HG03108 (cell line): Measurements from ENCODE around the gene DISP3.
"Not testable (repeated sequence)": the region's sequence is repeated elsewhere in the genome, so short reads cannot be mapped to it uniquely, and the experiment has no call there.

Experiments used
- ATAC-seq: cut with Tn5 transposase; IDR thresholded peaks from one replicate; pipeline ENCODE4 v1.9.1; 2021; ENCODE audit warnings: moderate library complexity; ENCODE audit not compliant: unreplicated experiment

DISP3 gene

DNA sequence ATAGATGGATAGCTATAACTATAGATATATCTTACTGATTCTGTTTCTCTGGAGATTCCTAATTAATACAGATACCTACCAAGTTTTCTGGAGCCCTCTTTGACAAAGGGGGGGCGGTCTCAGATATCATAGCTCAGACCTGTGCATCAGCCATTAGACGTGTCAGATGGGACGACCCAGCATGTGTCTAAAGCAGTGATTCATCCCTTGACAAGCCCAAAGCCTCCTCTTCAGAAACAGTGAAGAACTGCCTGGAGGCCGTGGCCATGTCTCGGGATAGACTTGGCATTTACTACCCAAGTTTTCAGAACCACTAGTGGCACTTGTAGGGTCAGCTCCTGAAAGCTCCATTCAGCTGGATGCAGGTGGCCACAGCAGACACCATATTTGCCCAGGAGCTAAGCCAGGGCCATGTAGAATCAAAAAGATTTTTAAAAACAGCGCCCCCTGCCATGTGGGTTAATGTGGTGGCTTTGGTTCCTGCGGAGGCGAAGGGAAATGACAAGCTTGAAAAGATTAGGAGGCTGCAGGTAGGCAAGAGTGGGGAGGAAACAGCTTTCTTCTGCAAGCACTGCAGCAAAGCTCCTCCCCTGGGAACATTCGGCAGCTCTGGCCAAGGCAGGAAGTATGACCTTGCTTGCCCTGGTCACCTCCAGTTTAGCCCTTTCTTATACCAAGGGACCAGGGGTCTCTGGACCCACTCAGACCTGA is 93.1 kb downstream of the DISP3 start:
- no peak for ATAC-seq

DNA sequence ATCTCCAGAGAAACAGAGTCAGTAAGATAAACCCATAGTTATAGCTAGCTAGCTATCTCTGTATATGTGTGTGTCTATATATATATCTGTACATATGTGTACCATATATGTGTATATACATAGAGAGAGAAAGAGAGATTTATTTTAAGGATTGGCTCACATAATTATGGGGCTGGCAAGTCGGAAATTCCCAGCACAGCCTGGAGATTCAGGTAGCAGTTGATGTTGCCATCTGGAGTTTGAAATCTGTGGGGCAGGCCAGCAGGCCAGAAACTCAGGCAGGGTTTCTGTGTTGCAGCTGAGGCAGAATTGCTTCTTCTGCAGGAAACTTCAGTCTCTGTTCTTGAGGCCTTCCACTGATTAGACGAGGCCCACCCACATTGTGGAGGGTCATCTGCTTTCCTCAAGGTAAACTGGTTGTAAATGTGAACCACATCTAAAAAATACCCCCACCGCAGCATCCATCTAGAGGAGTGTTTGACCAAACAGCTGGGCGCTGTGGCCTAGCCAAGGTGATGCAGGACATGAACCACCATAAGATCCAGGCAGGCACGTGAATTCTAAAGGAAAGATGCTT is 94.2 kb downstream of the DISP3 start:
- ATAC-seq = no peak

DNA sequence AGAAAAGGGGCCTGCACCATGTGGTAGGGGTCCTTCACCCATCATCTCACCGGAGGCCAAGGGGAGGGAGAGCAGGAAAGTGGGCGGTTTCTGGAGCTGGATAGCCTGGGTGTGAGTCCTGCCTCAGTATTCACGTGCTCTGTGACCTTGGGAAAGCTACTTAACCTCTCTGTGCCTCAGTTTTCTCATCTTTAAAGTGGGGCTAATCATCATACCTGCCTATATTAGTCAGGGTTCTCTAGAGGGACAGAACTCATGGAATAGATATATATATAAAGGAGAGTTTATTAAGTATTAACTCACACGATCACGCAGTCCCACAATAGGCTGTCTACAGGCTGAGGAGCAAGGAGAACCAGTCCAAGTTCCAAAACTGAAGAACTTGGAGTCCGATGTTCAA is 96.6 kb downstream of the DISP3 start:
- ATAC-seq = no peak

DNA sequence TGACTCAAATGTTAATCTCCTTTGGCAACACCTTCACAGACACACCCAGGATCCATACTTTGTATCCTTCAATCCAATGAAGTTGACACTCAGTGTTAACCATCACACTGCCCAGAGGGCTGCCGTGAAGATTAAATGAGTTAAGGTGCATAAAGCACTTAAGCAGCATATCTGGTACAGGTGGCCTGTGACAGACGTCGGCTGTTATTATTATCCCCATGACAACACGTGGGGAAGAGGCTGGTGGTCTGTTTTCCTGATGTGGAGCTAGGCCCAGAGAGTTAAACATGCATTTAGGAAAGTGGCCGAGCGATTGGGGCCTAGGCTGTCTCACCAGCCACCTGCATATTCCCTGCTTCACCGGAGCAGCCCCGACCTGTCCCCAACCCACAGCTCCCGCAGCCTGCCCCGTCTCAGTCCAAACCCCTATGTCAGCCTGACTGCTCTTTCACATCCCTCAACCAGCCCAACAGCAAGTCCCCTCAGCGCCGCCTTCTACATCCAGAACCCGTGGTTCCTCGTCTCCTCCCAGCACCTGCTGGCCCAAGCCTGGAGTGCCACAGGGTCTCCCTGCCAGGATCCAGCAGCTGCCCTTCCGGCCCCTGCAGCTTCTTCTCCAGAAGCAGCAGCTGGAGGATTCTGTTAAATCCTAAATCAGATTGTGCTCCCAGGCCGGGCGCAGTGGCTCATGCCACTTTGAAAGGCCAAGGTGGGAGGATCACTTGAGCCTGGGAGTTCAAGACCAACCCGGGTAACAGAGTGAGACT is 97.3 kb downstream of the DISP3 start:
- ATAC-seq = no peak

DNA sequence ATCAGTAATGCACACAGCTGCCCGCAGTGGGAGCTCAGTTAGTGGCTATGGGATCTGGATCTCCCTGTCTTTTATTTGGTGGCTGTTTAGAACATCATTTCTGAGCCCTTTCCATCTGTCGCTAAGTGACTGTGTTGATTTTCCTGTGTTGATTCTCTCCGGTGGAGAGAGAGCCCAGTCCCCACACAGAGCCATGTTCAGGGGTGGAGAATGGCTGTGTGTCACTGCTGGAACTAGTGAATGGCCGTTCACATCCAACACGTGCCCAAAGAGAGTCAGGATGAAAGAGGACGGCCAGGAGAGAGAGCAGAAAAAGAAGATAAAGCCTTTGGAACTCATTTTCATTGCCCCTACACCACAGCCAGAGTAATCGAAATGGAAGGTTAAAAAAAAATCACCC is 99.0 kb downstream of the DISP3 start:
- no peak for ATAC-seq

DNA sequence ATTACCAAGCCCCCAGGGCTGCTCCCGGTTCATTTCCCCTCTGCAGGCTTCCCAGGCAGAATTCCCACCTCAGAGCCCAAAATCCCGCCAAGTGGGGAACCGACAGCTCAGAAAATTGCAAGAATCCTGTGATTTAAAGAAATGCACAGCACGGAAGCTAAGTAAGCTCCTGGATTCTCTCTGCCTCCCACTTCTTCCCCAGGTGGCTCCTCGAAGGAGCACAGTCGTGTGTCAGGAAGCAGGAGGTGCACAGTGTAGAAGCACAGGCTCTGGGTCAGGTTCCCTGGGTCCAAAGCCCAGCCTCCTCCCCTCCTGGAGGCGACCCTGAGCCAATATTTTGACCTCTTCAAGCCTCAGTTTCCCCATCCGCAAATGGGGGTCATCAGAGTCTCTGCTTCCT is 100.6 kb downstream of the DISP3 start:
- no peak for ATAC-seq

DNA sequence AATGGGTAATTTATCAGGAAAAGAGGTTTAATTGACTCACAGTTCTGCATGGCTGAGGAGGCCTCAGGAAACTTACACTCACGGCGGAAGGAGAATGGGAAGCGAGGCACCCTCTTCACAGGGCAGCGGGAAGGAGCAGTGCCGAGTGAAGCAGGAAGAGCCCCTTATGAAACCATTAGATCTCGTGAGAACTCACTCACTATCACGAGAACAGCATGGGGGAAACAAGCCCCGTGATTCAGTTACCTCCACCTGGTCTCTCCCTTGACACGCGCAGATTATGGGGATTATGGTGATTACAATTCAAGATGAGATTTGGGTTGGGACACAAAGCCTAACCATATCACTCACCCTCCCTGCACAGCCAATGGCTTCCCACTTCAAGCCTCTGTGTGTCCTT is 101.1 kb downstream of the DISP3 start:
- ATAC-seq = not testable (repeated sequence)

DNA sequence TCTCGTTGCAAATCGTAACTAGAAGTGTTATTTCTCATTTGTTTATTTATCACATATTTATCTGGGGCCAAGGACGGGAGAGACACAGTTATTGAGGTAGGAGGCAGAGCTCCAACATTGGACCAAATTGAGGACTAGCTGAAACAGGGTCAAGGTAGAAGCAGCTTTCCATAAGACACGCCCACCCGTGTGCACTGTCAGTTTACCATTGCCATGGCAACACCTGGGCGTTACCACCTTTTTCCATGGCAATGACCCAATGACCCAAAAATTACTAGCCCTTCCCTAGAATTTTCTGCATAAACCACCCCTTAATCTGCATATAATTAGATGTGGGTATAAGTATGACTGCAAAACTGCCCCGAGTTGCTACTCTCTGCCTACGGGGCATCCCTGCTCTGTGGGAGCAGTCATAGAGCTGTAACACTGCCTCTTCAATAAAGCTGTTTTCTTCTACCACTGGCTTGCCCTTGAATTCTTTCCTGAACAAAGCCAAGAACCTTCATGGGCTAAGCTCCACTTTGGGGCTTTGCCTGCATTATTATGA is 102.6 kb downstream of the DISP3 start:
- no peak for ATAC-seq

DNA sequence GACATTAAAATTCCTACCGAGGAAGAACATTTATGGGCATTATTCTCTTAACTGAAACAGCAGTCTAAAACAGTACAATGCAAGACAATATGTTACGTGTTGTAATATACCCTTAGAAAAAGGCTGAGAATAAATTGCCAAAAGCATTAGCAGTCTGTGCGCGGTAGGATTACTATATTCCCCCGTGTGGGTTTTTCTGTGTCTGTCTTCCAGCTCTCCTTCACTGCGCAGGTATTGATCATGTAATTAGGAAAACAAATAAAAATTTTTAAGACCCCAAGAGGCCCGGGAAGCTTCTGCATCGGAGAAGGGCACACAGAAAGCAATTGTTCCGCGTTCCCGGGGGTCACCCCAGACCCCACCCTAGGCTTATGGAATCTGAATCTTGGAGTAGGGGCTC is 106.4 kb downstream of the DISP3 start:
- ATAC-seq = no peak
